ENCODE results near the gene CORO1A.
A peak's percentile ranks its signal among the peaks of the same experiment; 100 is the strongest.

Gene CORO1A

GRCh38 chr16:30183233-30184095, at the start of gene CORO1A:
Gene CORO1A (plus strand): TSS chr16:30183602. CDS start chr16:30185210, 1,608 bp downstream.
- Histone ChIP-seq H3K4me2 (peak within 1 kb of the TSS; percentile 97), H3K27ac (peak within 1 kb of the TSS; percentile 53), H3K27me3 (ENCODE audit: insufficient read depth, low read depth) (no peaks in the 10 kb centered on the region), H2AFZ (ENCODE audit: low read depth) (peak within 1 kb of the TSS; percentile 86), H3K79me2 (ENCODE audit: insufficient read depth, low read depth) (peaks cover 30% of the 10 kb centered on the region), H3K9ac (peak within 1 kb of the TSS; percentile 66), H4K20me1 (ENCODE audit: insufficient read depth) (no peaks in the 10 kb centered on the region), H3K4me3 (IDR thresholded peaks at IDR 0.05; ENCODE audit: insufficient read depth, low read depth, low read length) (peak within 1 kb of the TSS; percentile 37), H3K4me1 (ENCODE audit: low read depth, poor library complexity, severe bottlenecking) (peaks cover 37% of the 10 kb centered on the region), H3K36me3 (ENCODE audit: insufficient read depth) (no peaks in the 10 kb centered on the region)
- TF ChIP-seq, protein P1, sequence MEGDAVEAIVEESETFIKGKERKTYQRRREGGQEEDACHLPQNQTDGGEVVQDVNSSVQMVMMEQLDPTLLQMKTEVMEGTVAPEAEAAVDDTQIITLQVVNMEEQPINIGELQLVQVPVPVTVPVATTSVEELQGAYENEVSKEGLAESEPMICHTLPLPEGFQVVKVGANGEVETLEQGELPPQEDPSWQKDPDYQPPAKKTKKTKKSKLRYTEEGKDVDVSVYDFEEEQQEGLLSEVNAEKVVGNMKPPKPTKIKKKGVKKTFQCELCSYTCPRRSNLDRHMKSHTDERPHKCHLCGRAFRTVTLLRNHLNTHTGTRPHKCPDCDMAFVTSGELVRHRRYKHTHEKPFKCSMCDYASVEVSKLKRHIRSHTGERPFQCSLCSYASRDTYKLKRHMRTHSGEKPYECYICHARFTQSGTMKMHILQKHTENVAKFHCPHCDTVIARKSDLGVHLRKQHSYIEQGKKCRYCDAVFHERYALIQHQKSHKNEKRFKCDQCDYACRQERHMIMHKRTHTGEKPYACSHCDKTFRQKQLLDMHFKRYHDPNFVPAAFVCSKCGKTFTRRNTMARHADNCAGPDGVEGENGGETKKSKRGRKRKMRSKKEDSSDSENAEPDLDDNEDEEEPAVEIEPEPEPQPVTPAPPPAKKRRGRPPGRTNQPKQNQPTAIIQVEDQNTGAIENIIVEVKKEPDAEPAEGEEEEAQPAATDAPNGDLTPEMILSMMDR (conservative IDR thresholded peaks at IDR 0.05; ENCODE audit: low read depth, low read length), result no peak

- H3K79me2 ChIP-seq (ENCODE audit: insufficient read depth, low read depth), result no peaks in the 10 kb centered on the region
- H3K4me2 ChIP-seq, result no peak overlapping the region
Observed at GRCh38 chr16:30136971-30137605, 46.3 kb upstream of the CORO1A start.

GRCh38 chr16:30137897-30138296, 45.5 kb upstream of the CORO1A start:
- Histone ChIP-seq H2AFZ (ENCODE audit: low read depth) (no peak overlapping the region), H3K4me1 (ENCODE audit: low read depth, poor library complexity, severe bottlenecking) (no peaks in the 10 kb centered on the region), H3K36me3 (ENCODE audit: insufficient read depth) (no peaks in the 10 kb centered on the region), H3K27me3 (ENCODE audit: insufficient read depth, low read depth) (no peaks in the 10 kb centered on the region), H3K79me2 (ENCODE audit: insufficient read depth, low read depth) (no peaks in the 10 kb centered on the region), H3K27ac (no peak overlapping the region), H3K4me2 (no peak overlapping the region), H4K20me1 (ENCODE audit: insufficient read depth) (no peaks in the 10 kb centered on the region), H3K9ac (no peak overlapping the region), H3K4me3 (IDR thresholded peaks at IDR 0.05; ENCODE audit: insufficient read depth, low read depth, low read length) (no peak overlapping the region)
- TF ChIP-seq, protein P1 (conservative IDR thresholded peaks at IDR 0.05; ENCODE audit: low read depth, low read length), result no peak

More at GRCh38 chr16:30136971-30137605, 46.3 kb upstream of the CORO1A start:
- no peaks in the 10 kb centered on the region for H4K20me1 ChIP-seq (ENCODE audit: insufficient read depth)
- no peaks in the 10 kb centered on the region for H3K27me3 ChIP-seq (ENCODE audit: insufficient read depth, low read depth)
- no peak overlapping the region for H3K4me3 ChIP-seq (IDR thresholded peaks at IDR 0.05; ENCODE audit: insufficient read depth, low read depth, low read length)
- no peaks in the 10 kb centered on the region for H3K4me1 ChIP-seq (ENCODE audit: low read depth, poor library complexity, severe bottlenecking)
- no peak overlapping the region for H3K27ac ChIP-seq
- TF ChIP-seq, protein P1 (conservative IDR thresholded peaks at IDR 0.05; ENCODE audit: low read depth, low read length), result no peak
- no peaks in the 10 kb centered on the region for H3K36me3 ChIP-seq (ENCODE audit: insufficient read depth)
- H2AFZ ChIP-seq (ENCODE audit: low read depth), result no peak overlapping the region
- H3K9ac ChIP-seq, result no peak overlapping the region

DNA sequence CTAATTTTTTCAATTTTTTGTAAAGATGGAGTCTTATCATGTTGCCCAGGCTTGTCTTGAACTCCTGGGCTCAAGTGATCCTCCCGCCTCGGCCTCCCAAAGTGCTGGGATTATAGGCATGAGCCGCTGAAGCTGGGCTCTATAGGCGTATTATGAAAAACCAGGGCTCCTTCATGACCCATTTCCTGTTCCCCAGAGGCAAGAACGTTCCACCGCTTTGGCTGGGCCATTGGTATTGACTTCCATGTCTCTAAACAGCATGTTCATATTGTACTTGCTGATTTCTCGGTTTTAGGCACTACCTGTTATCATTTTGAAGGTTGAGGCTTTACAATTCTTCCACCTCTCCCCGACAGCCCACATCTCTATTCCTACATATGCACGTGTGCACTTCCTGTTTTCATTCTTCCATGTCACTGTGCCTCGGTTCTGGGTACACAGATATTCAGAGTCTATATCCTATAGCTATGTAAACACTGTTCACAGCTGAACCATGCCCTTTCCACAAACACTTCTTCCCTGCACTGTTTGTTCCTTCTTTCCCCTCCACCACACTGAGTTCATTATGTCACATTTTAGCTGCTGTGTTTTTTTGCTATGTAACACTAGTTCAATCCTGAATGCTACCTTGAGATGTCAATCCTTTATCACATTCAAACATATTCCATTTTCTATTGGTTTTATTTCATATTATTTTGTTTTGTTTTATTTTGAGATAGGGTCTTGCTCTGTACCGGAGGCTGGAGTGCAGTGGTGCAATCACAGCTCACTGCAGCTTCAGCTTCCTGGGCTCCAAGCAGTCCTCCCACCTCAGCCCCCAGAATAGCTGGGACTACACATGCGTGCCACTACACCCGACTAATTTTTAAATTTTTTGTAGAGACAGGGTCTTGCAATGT, 43.6 kb upstream of the CORO1A start:
- TF ChIP-seq, protein P1 (conservative IDR thresholded peaks at IDR 0.05; ENCODE audit: low read depth, low read length), result no peak
- H4K20me1 ChIP-seq (ENCODE audit: insufficient read depth), result no peaks in the 10 kb centered on the region
- H3K79me2 ChIP-seq (ENCODE audit: insufficient read depth, low read depth), result no peaks in the 10 kb centered on the region
- no peak overlapping the region for H3K27ac ChIP-seq
- H3K36me3 ChIP-seq (ENCODE audit: insufficient read depth), result no peaks in the 10 kb centered on the region
- H3K4me3 ChIP-seq (IDR thresholded peaks at IDR 0.05; ENCODE audit: insufficient read depth, low read depth, low read length), result no peak overlapping the region
- no peaks in the 10 kb centered on the region for H3K27me3 ChIP-seq (ENCODE audit: insufficient read depth, low read depth)
- H3K9ac ChIP-seq, result no peak overlapping the region
- H2AFZ ChIP-seq (ENCODE audit: low read depth), result no peak overlapping the region
- H3K4me2 ChIP-seq, result no peak overlapping the region
- H3K4me1 ChIP-seq (ENCODE audit: low read depth, poor library complexity, severe bottlenecking), result no peaks in the 10 kb centered on the region
